Stomach (tissue), 4 donors: ENCODE results near the gene FARSB.

Experiments
- POLR2AphosphoS5 ChIP-seq, 3 donors: sonication (generic); formaldehyde crosslinking; IDR thresholded peaks; one replicate each; pipeline ENCODE4 v1.6.1; 2016; ENCODE audit warnings: antibody characterized with exemption in 3 of 3
- TF ChIP-seq, protein P1 (sequence below), 7 experiments: fragments of 450-650 bp in 4 of 7; fragments of 200-600 bp in 3 of 7; sonication (generic) in 3 of 7; IDR thresholded peaks; one replicate each; pipeline ENCODE4 v1.5.1; 2016 to 2019; ENCODE audit warnings: antibody characterized with exemption in 7 of 7, control low read depth in 2 of 7, mild to moderate bottlenecking in 1 of 7

GRCh38 chr2:222538535-222538934, 117.4 kb downstream of the FARSB start:
- no peak for TF ChIP-seq POLR2AphosphoS5 (IDR thresholded peaks at IDR 0.05)
- TF ChIP-seq, protein P1, sequence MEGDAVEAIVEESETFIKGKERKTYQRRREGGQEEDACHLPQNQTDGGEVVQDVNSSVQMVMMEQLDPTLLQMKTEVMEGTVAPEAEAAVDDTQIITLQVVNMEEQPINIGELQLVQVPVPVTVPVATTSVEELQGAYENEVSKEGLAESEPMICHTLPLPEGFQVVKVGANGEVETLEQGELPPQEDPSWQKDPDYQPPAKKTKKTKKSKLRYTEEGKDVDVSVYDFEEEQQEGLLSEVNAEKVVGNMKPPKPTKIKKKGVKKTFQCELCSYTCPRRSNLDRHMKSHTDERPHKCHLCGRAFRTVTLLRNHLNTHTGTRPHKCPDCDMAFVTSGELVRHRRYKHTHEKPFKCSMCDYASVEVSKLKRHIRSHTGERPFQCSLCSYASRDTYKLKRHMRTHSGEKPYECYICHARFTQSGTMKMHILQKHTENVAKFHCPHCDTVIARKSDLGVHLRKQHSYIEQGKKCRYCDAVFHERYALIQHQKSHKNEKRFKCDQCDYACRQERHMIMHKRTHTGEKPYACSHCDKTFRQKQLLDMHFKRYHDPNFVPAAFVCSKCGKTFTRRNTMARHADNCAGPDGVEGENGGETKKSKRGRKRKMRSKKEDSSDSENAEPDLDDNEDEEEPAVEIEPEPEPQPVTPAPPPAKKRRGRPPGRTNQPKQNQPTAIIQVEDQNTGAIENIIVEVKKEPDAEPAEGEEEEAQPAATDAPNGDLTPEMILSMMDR (IDR thresholded peaks at IDR 0.05) = no peak
